ENCODE measurements around the gene BBIP1.

BBIP1 gene

GRCh38 chr10:110861930-110862649 is 56.9 kb downstream of the BBIP1 start:
- no peak for DNase-seq

DNA sequence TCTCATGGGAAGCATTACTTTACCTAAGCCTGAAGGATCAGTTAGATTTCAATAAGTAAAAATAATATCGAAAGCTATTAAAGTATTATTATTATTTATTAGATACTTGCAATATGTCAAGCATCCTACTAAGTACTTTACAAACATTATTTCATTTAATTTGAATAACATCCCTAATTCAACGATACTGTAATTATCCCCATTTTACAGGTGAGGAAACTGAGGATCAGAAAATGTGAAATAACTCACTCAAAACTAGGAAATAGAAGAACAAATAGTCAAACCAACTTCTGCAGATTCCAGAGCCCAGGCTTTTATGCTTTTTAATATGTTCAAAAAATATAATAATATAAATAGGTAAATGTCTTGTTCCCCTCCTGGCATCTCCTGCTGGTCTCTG is 57.5 kb downstream of the BBIP1 start:
- DNase-seq = no peak

DNA sequence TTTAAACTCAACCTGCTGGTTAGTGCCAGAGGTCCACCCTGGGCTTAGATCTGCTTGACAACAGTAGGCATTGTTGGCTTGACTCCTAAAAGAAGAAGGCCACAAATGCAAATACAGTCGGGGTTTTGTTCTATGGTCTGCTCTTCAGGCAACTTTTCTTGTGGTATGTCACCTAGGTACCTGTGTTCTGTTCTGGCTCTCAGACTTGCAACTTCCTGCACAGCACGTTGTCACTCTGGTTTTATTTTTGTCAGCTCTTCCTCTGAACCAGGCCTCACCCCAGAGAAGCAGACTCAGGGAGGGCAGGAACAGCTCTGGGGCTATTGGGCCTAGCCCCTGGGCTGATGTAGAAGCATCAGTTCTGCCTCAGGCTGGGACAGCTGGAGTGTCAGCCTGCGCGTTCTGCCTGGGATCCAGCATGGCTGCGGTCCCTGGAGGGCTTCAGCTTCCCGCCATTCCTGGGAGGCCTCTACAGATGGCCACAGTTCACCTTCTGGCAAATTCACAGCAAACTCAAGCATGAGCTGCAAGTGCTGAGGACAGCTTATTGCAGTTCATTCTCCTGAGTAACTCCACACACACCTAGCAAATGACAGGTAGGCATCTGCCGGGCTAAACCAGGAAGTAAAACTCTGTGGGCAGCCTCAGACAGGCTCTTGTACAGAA is 58.3 kb downstream of the BBIP1 start:
- no peak for DNase-seq

DNA sequence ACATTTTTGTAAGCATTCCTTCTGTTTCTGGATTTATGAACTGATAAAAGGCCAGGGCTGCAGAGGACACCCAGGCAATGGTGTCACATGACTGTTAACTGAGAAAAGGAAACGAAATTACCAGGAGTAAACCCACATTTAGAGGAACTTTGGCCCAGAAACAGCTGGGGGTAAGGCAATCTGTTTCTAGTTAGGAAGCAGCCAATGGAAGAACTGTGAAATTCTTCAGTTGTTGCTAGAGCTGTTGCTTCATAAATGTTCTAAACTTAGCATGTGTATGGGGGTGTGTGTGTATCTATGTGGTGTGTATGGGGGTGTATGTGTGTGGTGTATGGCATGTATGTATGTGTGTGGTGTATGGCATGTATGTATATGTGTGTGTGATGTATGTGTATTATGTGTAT is 59.0 kb downstream of the BBIP1 start:
- DNase-seq = no peak

GRCh38 chr10:110859206-110859972 is 59.6 kb downstream of the BBIP1 start:
- DNase-seq = no peak

DNA sequence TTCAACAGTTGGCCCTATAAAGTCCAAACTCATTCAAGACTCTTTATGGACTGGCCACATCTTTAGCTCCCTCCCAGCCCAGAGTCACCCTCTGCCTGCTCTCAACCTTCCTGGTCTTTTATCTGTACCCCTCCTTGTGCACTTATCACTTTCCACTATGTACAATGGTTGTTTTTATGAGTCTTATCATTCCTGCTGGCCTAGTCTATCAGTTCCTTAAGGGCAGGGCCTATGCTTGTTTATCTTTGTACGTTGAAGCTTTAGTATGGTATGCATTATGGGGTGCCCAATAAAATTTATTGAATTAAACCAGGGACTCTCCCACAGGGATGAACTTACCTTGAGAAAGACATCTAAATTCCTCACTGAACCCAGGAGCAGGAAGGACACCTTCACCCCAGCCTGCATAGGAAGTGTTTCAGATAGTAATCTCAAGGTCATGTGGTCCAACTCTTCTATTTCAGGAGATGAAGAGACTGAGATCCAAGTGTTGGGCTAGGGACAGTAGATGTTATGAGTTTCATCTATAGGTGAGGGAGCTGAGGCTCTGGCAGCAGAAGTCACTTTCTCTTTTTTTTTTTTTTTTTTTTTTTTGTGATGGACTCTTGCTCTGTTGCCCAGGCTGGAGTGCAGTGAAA is 60.6 kb downstream of the BBIP1 start:
- DNase-seq = no peak

DNA sequence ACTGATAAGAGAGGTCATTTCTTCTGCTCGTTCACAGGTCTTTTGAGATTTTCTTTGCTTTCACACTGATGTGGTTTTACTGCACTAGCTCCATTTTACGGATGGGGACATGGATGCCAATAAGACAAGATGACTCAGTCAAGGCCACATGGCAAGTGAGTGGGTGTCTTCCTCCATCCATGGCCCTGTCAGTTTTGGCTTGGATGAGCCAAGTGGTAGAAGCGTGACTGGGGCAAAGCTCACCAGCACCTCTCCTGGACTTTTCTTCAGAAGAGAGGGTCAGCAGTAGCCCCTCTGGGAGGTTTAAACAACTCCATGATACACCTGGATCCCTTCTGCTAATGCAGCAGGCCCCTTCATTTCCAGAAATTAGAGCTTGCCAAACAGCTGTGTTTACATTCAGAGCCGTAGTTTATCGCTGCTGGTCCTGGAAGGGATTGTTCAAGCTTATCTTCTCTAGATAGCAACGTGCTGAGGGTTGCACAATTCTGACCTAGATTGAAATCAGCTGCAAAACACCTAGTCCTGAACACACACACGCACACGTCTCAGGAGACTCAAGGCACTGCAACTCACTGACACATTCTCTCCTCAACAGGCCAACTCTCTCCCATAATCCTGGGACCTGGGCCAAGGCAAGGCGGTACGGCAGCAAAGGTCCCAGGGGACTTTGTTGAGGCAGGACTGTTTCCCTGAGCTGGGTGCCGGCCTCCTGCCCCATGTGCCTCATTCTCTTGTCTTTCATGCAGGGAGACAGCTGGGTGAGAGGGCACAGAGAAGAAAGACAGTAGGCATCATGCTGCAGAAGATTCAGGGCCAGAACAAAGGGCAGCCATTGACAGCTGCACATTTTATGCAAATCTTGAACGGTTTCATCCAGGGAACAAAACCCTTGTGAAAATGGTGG is 61.5 kb downstream of the BBIP1 start:
- DNase-seq = no peak

GRCh38 chr10:110853921-110854605 is 64.9 kb downstream of the BBIP1 start:
- DNase-seq = no peak

DNA sequence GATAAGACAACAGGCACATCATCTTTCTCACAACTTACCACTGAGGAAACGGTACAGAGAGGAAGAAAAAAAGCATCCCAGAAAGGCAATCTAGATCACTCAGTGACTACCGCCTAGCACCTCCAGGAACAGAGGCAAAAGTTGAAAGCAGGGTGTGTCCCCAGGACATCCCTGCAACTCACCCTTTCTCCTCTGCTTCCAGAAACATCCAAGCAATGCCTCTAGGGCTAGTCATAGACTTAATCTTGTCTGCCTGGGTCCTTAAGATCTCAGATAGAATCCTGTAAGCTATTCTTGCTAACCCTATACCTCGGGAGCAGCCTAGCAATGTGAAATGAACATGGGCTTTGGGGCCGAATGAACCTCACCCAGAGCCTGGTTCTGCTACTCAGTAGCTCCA is 66.0 kb downstream of the BBIP1 start:
- no peak for DNase-seq

- peak; percentile 7 for DNase-seq
These were observed 66.6 kb downstream of the BBIP1 start for GRCh38 chr10:110852255-110852896.

DNA sequence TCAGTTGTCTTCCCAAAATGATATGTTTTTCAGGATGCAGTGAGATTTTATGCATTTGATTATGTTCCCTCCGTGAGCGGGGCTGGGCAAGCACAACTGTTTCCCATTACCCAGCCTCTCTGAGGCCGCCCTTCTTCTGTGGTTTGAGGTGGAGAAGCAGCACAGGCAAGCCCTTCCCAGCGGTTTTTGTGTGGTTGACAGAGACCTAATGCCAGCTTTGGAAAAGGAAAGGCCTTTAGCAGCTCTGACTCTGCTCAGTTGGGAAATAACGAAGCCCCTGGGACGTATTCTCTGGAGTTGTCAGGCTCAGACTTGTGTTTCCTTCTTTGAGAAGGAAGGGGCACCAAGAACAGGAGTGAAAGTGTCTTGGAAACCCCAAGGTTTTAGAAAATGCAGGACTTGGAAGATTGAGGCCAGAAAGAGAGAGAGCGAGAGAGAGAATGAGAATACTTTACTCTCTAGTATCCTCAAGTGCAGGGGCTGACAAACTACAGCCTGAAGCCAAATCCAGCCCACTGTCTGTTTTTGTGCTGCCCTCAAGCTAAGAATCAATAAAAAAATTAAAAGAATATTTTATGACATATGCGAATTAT is 67.9 kb downstream of the BBIP1 start:
- DNase-seq = no peak

DNA sequence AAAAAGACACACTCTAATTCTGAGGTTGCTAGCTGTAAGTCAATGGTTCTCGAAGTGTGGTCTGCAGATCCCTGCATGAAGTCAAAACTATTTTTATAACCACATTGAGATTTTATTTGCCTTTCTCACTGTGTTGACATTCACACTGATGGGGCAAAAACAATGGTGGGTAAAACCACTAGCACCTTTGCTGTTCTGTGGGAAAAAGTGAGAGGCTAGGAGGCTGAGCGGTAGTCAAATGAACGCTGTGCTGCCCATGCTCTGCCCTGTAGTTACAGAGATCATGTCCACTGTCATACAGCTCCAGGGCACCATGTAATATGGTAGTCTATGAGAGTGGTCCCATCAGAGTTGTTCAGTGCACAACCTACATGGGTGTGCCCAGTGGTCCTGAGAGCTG is 68.9 kb downstream of the BBIP1 start:
- no peak for DNase-seq

Measured in kidney glomerular epithelial cell (primary cell).